Measurements from ENCODE around the gene OR51B4. TPM values are rescaled to one million over a fixed set of nuclear protein-coding genes. Genes with fewer than 3 reads are reported as not detected.

Gene OR51B4, protein sequence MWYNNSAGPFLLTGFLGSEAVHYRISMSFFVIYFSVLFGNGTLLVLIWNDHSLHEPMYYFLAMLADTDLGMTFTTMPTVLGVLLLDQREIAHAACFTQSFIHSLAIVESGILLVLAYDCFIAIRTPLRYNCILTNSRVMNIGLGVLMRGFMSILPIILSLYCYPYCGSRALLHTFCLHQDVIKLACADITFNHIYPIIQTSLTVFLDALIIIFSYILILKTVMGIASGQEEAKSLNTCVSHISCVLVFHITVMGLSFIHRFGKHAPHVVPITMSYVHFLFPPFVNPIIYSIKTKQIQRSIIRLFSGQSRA
- total RNA-seq = not detected

DNA sequence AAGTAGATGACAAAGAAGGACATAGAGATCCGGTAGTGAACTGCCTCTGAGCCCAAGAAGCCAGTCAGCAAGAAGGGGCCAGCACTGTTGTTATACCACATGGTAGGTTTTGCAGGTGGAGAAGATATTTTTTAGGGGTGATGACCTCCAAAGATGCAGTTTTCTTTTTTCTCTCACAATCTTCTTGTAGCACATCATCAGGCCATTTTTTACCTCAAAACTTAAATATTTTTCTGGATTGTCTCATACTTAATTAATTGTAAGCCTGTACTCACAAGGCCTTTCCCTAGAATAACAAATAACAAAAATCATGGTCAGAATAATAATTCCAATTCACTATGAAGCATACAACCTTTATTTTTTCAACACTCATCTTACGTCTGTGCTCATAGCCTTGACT, at the start of gene OR51B4:
OR51B4 (minus strand) TSS at position 101 of the 400 bp plus-strand sequence; CDS start at position 101, 0 bp downstream.
- DNase-seq = no peak
- H3K4me3 ChIP-seq = no peak within 1 kb of the TSS
- H3K4me1 ChIP-seq = no peaks in the 10 kb centered on the region
- H3K9me3 ChIP-seq = no peaks in the 10 kb centered on the region
- no peaks in the 10 kb centered on the region for H3K27me3 ChIP-seq
- TF ChIP-seq POLR2A (IDR thresholded peaks at IDR 0.05) (no peak), POLR2AphosphoS5 (IDR thresholded peaks at IDR 0.05) (no peak)
- TF ChIP-seq, protein P1, sequence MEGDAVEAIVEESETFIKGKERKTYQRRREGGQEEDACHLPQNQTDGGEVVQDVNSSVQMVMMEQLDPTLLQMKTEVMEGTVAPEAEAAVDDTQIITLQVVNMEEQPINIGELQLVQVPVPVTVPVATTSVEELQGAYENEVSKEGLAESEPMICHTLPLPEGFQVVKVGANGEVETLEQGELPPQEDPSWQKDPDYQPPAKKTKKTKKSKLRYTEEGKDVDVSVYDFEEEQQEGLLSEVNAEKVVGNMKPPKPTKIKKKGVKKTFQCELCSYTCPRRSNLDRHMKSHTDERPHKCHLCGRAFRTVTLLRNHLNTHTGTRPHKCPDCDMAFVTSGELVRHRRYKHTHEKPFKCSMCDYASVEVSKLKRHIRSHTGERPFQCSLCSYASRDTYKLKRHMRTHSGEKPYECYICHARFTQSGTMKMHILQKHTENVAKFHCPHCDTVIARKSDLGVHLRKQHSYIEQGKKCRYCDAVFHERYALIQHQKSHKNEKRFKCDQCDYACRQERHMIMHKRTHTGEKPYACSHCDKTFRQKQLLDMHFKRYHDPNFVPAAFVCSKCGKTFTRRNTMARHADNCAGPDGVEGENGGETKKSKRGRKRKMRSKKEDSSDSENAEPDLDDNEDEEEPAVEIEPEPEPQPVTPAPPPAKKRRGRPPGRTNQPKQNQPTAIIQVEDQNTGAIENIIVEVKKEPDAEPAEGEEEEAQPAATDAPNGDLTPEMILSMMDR (IDR thresholded peaks at IDR 0.05) = no peak
- WGBS, 2 donors (ENCODE audit: low coverage in 1 of 2) = 81 to 94% methylated on average over 2 of the region's 2 CpGs
- intact Hi-C loops (cut with DNase I; ENCODE audit: low total_unique reads) = no loop called here
- in situ Hi-C loops (cut with MboI; ENCODE audit: low pct_ligation_motif_present in 1 of 4, low pct_unique_long_range_greater_than_20kb in 1 of 4, low sequenced_read_pairs in 3 of 4) = no loop called here
- H3K36me3 ChIP-seq = no peaks in the 10 kb centered on the region
- no peak within 1 kb of the TSS for H3K27ac ChIP-seq

- Histone ChIP-seq H3K4me3 (no peak within 1 kb of the TSS), H3K36me3 (no peaks in the 10 kb centered on the region), H3K27me3 (no peaks in the 10 kb centered on the region), H3K9me3 (no peaks in the 10 kb centered on the region), H3K4me1 (no peaks in the 10 kb centered on the region), H3K27ac (no peak within 1 kb of the TSS)
- intact Hi-C loops (cut with DNase I; ENCODE audit: low total_unique reads) = no loop called here
- no peak for DNase-seq
- WGBS, 2 donors (ENCODE audit: low coverage in 1 of 2) = 50 to 67% methylated on average over 1 of the region's 1 CpG
- TF ChIP-seq POLR2A (IDR thresholded peaks at IDR 0.05) (no peak), POLR2AphosphoS5 (IDR thresholded peaks at IDR 0.05) (no peak)
- in situ Hi-C loops (cut with MboI; ENCODE audit: low pct_ligation_motif_present in 1 of 4, low pct_unique_long_range_greater_than_20kb in 1 of 4, low sequenced_read_pairs in 3 of 4) = no loop called here
These were observed 49.5 kb upstream of the OR51B4 start, which contains the start of gene OR51B6 for GRCh38 chr11:5351208-5351607. Gene OR51B6 (plus strand): TSS chr11:5351508. CDS start chr11:5351508, 0 bp downstream.

GRCh38 chr11:5349550-5349949, 47.8 kb upstream of the OR51B4 start:
- H3K36me3 ChIP-seq = no peaks in the 10 kb centered on the region
- H3K4me1 ChIP-seq = no peaks in the 10 kb centered on the region
- no peak for DNase-seq
- TF ChIP-seq POLR2AphosphoS5 (IDR thresholded peaks at IDR 0.05) = no peak
- no peak for TF ChIP-seq EP300 (IDR thresholded peaks at IDR 0.05; ENCODE audit: low read depth)
- TF ChIP-seq, protein P1 (IDR thresholded peaks at IDR 0.05) = no peak
- TF ChIP-seq POLR2A (IDR thresholded peaks at IDR 0.05) = no peak
- in situ Hi-C loops (cut with MboI; ENCODE audit: low pct_ligation_motif_present in 1 of 4, low pct_unique_long_range_greater_than_20kb in 1 of 4, low sequenced_read_pairs in 3 of 4) (no loop called here), intact Hi-C loops (cut with DNase I; ENCODE audit: low total_unique reads) (no loop called here)
- H3K4me3 ChIP-seq = no peak overlapping the region
- H3K27me3 ChIP-seq = no peaks in the 10 kb centered on the region
- no peak overlapping the region for H3K27ac ChIP-seq
- WGBS, 2 donors (ENCODE audit: low coverage in 1 of 2) = 10 to 42% methylated on average over 1 of the region's 1 CpG
- H3K9me3 ChIP-seq = no peaks in the 10 kb centered on the region

- H3K27ac ChIP-seq = no peak overlapping the region
- WGBS, 2 donors (ENCODE audit: low coverage in 1 of 2) = 26 to 31% methylated on average over 2 to 3 of the region's 3 CpGs
- no peaks in the 10 kb centered on the region for H3K9me3 ChIP-seq
- H3K4me3 ChIP-seq = no peak overlapping the region
- TF ChIP-seq POLR2A (IDR thresholded peaks at IDR 0.05) (no peak), EP300 (IDR thresholded peaks at IDR 0.05; ENCODE audit: low read depth) (no peak), POLR2AphosphoS5 (IDR thresholded peaks at IDR 0.05) (no peak)
- TF ChIP-seq, protein P1 (IDR thresholded peaks at IDR 0.05) = no peak
- H3K27me3 ChIP-seq = no peaks in the 10 kb centered on the region
- H3K36me3 ChIP-seq = no peaks in the 10 kb centered on the region
- no peaks in the 10 kb centered on the region for H3K4me1 ChIP-seq
- no peak for DNase-seq
- intact Hi-C loops (cut with DNase I; ENCODE audit: low total_unique reads) = no loop called here
- in situ Hi-C loops (cut with MboI; ENCODE audit: low pct_ligation_motif_present in 1 of 4, low pct_unique_long_range_greater_than_20kb in 1 of 4, low sequenced_read_pairs in 3 of 4) = no loop called here
These were observed 46.9 kb upstream of the OR51B4 start for GRCh38 chr11:5348551-5349194.

Data from transverse colon (tissue), 4 donors.